ENCODE measurements around the gene BTN2A1. TPM values are rescaled to one million over a fixed set of nuclear protein-coding genes. Genes with fewer than 3 reads are reported as not detected.
A peak's percentile ranks its signal among the peaks of the same experiment; 100 is the strongest.

BTN2A1 gene
- total and polyA plus RNA-seq, 2 of the 13 experiments (the other 11 are each of a cell fraction or from before 2014, with no cell fraction given) = 16.4 to 30.4 TPM

GRCh38 chr6:26421259-26422144, 36.3 kb upstream of the BTN2A1 start (continued):
- TF ChIP-seq NFYC (CRISPR knock-in tag; IDR thresholded peaks at IDR 0.05) (peak; percentile 82), ZFP36L2 (CRISPR knock-in tag; IDR thresholded peaks at IDR 0.05) (no peak), TEAD2 (CRISPR knock-in tag; IDR thresholded peaks at IDR 0.05) (peak; percentile 45; the same call in 1 of the 2 replicates), ZNF687 (CRISPR knock-in tag; IDR thresholded peaks at IDR 0.05) (peak; percentile 80), ZNF572 (CRISPR knock-in tag; IDR thresholded peaks at IDR 0.05) (0 out of 2 replicates have a peak, but pooled peaks have one; percentile 30), UBTF (CRISPR knock-in tag; IDR thresholded peaks at IDR 0.05) (peak; percentile 50; the same call in 1 of the 2 replicates), CTCF (CRISPR knock-in tag; IDR thresholded peaks at IDR 0.05) (peak; percentile 18; the same call in 1 of the 2 replicates), HMGXB4 (CRISPR knock-in tag; IDR thresholded peaks at IDR 0.05; ENCODE audit: borderline replicate concordance in 1 of 2, low read depth in 1 of 2) (peak in 1 of 2 experiments; percentile 71; a peak in 3 of 4 replicates), CHD2 (IDR thresholded peaks at IDR 0.05; ENCODE audit: low read depth, low read length) (peak; percentile 91), ZNF574 (CRISPR knock-in tag; IDR thresholded peaks at IDR 0.05) (peak; percentile 27), ZNF816 (CRISPR knock-in tag; IDR thresholded peaks at IDR 0.05; ENCODE audit: borderline replicate concordance) (no peak), HHEX (CRISPR knock-in tag; IDR thresholded peaks at IDR 0.05) (no peak), MED13 (CRISPR knock-in tag; IDR thresholded peaks at IDR 0.05) (0 out of 2 replicates have a peak, but pooled peaks have one; percentile 43)
